HL-60 (cell line): Measurements from ENCODE around the gene ZNF346.

Experiments used
- POLR2AphosphoS5 ChIP-seq: IDR thresholded peaks from 2 replicates; pipeline ENCODE4 v1.6.1; 2012; ENCODE audit warnings: low read depth
- TF ChIP-seq, protein P1 (sequence below): IDR thresholded peaks from one replicate; pipeline ENCODE4 v1.5.1; 2011; ENCODE audit warnings: low read length, control low read depth, inconsistent platforms; ENCODE audit not compliant: insufficient read depth

- TF ChIP-seq, protein P1, sequence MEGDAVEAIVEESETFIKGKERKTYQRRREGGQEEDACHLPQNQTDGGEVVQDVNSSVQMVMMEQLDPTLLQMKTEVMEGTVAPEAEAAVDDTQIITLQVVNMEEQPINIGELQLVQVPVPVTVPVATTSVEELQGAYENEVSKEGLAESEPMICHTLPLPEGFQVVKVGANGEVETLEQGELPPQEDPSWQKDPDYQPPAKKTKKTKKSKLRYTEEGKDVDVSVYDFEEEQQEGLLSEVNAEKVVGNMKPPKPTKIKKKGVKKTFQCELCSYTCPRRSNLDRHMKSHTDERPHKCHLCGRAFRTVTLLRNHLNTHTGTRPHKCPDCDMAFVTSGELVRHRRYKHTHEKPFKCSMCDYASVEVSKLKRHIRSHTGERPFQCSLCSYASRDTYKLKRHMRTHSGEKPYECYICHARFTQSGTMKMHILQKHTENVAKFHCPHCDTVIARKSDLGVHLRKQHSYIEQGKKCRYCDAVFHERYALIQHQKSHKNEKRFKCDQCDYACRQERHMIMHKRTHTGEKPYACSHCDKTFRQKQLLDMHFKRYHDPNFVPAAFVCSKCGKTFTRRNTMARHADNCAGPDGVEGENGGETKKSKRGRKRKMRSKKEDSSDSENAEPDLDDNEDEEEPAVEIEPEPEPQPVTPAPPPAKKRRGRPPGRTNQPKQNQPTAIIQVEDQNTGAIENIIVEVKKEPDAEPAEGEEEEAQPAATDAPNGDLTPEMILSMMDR = no peak
- TF ChIP-seq POLR2AphosphoS5 = no peak
Observed at GRCh38 chr5:177098120-177098469, 75.6 kb downstream of the ZNF346 start.
